HG02943 (cell line): Measurements from ENCODE around the gene NSL1.

Experiments used
- ATAC-seq: cut with Tn5 transposase; IDR thresholded peaks from one replicate; pipeline ENCODE4 v1.9.1; 2021; ENCODE audit warnings: mild to moderate bottlenecking, low read depth, moderate library complexity; ENCODE audit not compliant: unreplicated experiment

Gene NSL1

GRCh38 chr1:212689196-212689725, 102.3 kb downstream of the NSL1 start:
- no peak for ATAC-seq

DNA sequence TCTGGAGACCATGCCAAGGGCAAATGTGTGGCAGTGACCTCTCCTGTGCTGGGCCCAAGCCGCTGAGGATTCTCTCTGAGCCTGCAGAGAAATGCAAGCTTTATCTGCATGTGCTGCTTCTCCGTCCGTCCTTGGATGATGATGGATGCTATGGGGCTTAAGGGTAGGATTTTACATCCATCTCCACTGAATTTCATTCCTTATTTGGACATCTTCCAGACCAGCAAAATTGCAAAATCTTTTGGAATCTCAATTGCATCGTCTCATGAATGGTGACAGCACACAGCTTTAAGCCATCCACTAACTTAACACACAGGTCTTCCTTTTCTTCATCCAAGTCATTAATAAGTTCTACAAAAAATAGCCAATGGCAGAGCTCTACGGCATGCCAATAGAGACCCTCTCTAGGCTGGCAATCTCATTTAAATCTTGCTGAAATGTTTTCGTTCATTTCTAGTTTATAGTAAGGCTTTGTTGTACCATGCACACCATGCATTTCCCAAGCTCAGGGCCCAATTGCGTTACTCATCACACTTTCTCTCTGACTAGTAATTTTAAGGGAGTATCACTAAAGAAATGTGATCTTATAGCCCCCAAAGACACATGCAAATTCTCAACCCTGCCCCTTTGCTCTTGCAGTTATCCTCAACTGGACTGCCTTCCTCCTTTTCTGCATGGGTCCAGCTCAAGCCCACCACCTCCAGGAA, 103.1 kb downstream of the NSL1 start:
- ATAC-seq = no peak

GRCh38 chr1:212687811-212688210, 103.8 kb downstream of the NSL1 start:
- ATAC-seq = no peak

DNA sequence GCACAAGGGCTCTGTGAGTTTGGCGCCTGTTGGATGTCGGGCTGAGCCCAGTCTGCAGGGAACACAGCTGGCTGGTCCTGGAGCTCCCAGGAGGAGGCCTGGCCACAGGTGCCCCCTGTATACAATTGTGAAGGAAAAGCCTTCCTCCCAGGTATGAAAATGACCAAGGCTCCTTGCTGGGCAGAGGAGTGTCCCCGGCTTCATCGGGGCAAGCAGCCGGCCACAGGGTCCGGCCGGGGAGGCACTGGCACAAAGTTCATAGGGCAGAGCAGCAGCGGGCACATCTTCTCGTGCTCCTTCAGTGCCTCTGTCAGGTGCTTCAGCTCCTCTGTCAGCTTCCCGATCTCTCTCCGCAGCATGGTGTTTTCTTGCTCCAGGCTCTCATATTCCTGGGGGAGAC, 105.0 kb downstream of the NSL1 start:
- ATAC-seq = no peak

DNA sequence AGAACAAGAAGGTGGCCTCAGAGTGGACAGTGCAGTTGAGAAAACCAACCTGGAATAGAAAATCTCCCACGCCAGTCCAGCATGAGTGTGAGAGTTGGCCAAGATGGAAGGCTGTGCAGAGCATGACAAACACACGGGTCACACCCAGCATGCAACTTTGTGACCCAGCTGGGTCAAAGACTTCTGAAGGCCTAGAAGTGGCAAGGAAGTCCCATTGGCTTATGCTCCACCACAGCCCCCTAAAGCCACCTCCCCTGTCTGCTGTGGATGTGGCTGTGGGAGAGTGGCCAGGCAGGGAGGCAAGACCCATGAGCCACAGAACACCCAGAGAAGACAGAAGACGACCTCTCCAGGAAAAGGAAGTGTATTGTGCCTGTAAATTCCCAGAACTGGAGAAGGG, 105.5 kb downstream of the NSL1 start:
- ATAC-seq = no peak

DNA sequence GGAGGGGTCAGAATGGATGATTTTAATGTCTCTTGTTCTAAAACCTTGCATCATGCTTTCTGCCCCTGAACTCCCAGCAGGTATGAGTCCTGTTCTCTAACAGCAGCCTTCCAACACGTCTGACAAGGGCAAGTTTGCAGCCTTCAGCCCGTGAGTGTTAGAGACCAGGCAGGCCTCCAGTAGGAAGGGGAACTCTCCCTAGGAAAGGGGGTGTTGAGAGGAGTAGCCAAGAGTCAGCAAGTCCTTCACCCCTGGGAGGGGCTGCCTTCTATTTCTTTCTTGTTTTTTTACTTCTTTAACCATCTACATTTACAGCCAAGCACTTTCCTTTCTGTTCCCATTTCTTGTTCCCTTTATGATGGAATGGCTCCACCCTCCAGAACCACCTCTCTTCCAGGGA, 106.1 kb downstream of the NSL1 start:
- ATAC-seq = no peak

- ATAC-seq = no peak
Observed at GRCh38 chr1:212684521-212685090, 107.0 kb downstream of the NSL1 start.

- ATAC-seq = no peak
Observed at GRCh38 chr1:212684076-212684475, 107.5 kb downstream of the NSL1 start.

DNA sequence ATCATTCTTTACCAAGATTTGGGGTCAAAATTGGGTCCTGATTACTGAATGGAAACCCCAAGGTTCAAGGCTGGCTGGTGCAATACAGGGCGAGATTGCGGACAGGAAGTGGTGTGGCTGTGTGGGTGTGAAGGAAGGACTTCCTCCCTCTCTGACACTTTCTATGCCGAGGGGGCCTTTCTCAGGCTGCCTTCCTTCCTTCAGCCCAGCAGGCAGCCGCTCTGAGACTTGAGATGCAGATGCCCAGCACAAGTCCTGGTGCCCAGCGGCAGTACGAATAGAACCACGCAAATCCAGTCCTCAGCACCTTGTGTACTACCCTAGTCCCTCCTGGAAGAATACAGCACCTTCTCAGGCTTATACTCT, 108.2 kb downstream of the NSL1 start:
- ATAC-seq = peak; percentile 79

DNA sequence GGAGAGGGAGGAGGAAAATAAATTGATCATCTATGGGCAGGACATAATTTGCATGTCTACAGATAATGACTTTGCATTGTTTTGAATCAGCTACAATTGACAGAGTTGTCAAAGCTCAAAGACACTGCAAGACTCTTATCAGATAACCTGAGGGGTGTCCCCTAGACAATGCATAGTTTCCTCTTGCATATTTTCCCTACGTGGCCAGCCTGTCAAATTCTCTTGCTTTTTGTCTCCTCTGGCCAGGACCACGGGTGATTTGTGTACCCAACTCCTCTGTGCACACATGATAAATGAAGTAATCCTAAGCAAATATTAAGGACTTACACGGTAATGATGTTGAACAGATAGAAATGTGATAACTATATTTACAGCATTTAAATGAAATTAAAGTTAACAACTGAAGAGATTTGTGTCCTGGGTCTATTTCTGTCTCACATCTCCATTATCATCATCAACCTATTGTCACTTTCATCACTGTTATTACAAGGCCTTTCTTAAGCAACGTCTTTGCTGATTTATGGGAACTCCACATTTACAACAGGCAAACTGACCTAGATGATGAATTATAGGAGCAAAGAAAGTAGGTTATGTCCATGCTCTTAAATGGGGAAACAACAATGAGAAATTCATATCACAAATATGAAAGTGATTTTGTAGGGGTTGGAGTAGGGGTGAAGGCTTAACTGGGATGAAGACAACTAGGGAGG, 110.7 kb downstream of the NSL1 start:
- no peak for ATAC-seq

DNA sequence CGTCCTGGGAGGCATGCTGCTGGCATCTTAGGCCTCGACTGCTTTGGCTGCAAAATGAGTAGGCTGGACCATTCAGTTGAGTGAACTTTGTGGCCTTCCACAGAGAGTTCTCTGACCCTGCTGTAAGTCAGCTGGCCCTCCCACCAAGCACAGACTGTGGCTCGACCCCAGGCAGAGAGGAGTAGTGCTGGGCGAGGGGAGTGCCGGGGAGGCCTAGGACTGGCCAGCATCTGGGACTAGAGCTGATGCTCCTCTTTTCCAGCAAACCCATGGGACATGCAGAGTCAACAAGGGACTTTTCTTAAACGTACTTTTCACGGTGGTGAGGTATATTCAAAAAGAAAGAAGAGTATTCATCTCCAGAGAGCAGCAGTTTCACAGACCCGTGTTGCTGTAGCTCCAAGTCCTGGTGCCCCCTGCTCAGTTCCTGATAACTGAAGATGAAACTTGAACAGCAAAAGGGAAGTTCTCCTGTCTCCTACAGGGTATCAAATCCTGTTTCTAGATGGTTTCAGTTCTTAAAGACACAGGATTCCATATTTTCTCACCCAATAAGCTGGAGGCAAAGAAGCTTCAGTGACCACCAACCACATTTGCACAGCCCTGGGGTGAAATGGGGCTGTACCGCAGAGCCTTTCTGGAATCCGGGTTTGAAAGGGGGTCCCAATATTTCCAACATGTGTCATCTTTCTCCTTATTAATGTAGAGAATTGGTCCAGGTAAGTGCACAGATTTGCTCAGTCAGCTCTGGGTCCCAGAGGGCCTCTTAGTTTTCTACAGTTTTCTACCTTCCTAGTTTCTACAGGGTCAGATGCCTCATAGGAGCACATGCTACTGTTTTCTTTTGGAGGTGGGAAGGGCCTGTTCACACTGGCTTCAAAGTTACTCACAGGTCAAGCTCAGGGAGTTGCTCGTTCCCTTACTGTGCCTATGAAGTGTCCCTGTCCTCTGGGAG, 112.8 kb downstream of the NSL1 start:
- peak; percentile 55 for ATAC-seq

- ATAC-seq = no peak
Observed at GRCh38 chr1:212677573-212677972, 114.0 kb downstream of the NSL1 start.

- ATAC-seq = no peak
Observed at GRCh38 chr1:212677136-212677535, 114.4 kb downstream of the NSL1 start.
